Measurements from ENCODE around the gene APBB1. TPM values are rescaled to one million over a fixed set of nuclear protein-coding genes. Genes with fewer than 3 reads are reported as not detected.

Gene APBB1
- total RNA-seq, 5 donors from 2014 or later (not counting 1 experiment from before 2014, with no cell fraction given): 71.3 to 152 (median 106) TPM

DNA sequence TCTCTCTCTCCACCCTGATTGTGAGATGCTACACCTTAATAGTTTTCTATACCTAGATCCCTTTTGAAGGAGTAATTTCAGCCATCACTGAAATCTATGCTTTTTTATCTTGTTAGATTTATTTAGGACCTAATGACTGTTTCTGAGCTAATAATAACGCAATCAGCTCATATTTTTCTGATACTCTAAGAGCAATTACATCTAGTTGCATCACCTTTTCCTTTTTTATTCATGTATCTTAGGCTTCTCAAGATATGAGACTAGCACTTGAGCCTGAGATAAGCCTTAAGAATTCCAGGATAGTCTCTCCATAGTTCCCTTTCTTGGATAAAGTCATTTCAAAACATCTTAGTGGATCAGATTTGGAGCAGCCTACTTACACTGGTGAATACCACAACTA is 73.5 kb downstream of the APBB1 start:
- CTCF ChIA-PET: interaction anchor here in 1 of 2 donors (1.5 kb wide), 1 partner anchor 9 kb away, joined by 4 read pairs; no protein-coding TSS in a partner anchor
- DNase-seq (no peak), ATAC-seq (replicated peaks in 1 of 4) (no peak)
- H3K27ac ChIP-seq (ENCODE audit: low read length): no peak overlapping the region
- Mint-ChIP-seq H3K27ac (no peak overlapping the region), H3K9me3 (no peaks in the 10 kb centered on the region), H3K27me3 (peaks cover 6 to 10% of the 10 kb centered on the region in 2 donors), H3K4me1 (no peaks in the 10 kb centered on the region), H3K4me3 (no peak overlapping the region), H3K36me3 (no peaks in the 10 kb centered on the region)
- WGBS (ENCODE audit: insufficient coverage): no CpG with 5 or more reads among the region's 1 CpG
- POLR2A ChIA-PET: no interaction called here
- no peaks in the 10 kb centered on the region for H3K9me3 ChIP-seq
- H3K4me1 ChIP-seq (ENCODE audit: control insufficient read depth in 1 of 2, extremely low read depth in 1 of 2, insufficient read depth in 2 of 2, low read length in 2 of 2): no peaks in the 10 kb centered on the region
- H3K27me3 ChIP-seq (replicated peaks in 1 of 2; ENCODE audit: control insufficient read depth in 2 of 2, extremely low read depth in 1 of 2, insufficient read depth in 2 of 2, low read length in 1 of 2): peaks cover 0 to 4% of the 10 kb centered on the region in 2 experiments
- no peaks in the 10 kb centered on the region for H3K36me3 ChIP-seq (ENCODE audit: control insufficient read depth in 2 of 2, extremely low read depth in 1 of 2, insufficient read depth in 1 of 2, low read length in 1 of 2)
- H3K4me3 ChIP-seq (ENCODE audit: control insufficient read depth in 1 of 2, extremely low read depth in 1 of 2, low read length in 1 of 2): no peak overlapping the region

Other genes starting within 250 kb of the APBB1 start
- gene OR52B2, start 248.8 kb downstream of the APBB1 start, total RNA-seq: not detected
- gene OR52W1, start 219.9 kb downstream of the APBB1 start, total RNA-seq: not detected
- not detected for gene C11orf42, start 213.5 kb downstream of the APBB1 start, total RNA-seq
- 10 to 100 TPM; 28.9 to 49.7 (median 45.4) TPM for gene FHIP1B, start 184.5 kb downstream of the APBB1 start, total RNA-seq
- gene CNGA4, start 180.0 kb downstream of the APBB1 start, total RNA-seq: under 1 TPM; 0.20 to 0.88 (median 0.44) TPM
- not detected for gene CCKBR, start 159.3 kb downstream of the APBB1 start, total RNA-seq
- gene CAVIN3, start 98.6 kb downstream of the APBB1 start, total RNA-seq: under 1 TPM in 2 of 5 donors, not detected in 3; 0.23 to 0.43 TPM
- 10 to 100 TPM; 33.5 to 58.3 (median 38.3) TPM for gene SMPD1, start 28.6 kb downstream of the APBB1 start, total RNA-seq
- 1 to 10 TPM; 1.2 to 5.5 (median 2.5) TPM for gene HPX, start 21.9 kb upstream of the APBB1 start, total RNA-seq
- gene TRIM3, start 54.8 kb upstream of the APBB1 start, total RNA-seq: 10 to 100 TPM; 16.9 to 29.8 (median 24.1) TPM
- gene ARFIP2, start 62.2 kb upstream of the APBB1 start, total RNA-seq: 10 to 100 TPM; 47.3 to 61.9 (median 50.0) TPM
- gene TIMM10B, start 62.4 kb upstream of the APBB1 start, total RNA-seq: 10 to 100 TPM; 49.3 to 64.0 (median 57.6) TPM
- gene DNHD1, start 78.2 kb upstream of the APBB1 start, total RNA-seq: 10 to 100 TPM; 44.1 to 52.0 (median 47.8) TPM
- 10 to 100 TPM; 24.5 to 35.5 (median 32.2) TPM for gene RRP8, start 184.5 kb upstream of the APBB1 start, total RNA-seq
- 100 to 1,000 TPM in 2 of 5 donors, 10 to 100 TPM in 3; 49.3 to 111 (median 99.4) TPM for gene ILK, start 184.7 kb upstream of the APBB1 start, total RNA-seq
- gene TAF10, start 193.1 kb upstream of the APBB1 start, total RNA-seq: 100 to 1,000 TPM in 4 of 5 donors, 10 to 100 TPM in 1; 99.4 to 152 (median 144) TPM
- gene TPP1, start 200.3 kb upstream of the APBB1 start, total RNA-seq: 100 to 1,000 TPM in 3 of 5 donors, 10 to 100 TPM in 2; 67.4 to 168 (median 132) TPM
- gene DCHS1, start 236.7 kb upstream of the APBB1 start, total RNA-seq: 10 to 100 TPM in 3 of 5 donors, 1 to 10 TPM in 2; 4.9 to 14.8 (median 10.4) TPM

Measured in T-cell (primary cell).